GM23338 (cell line): Measurements from ENCODE around the gene SLC9A8. TPM values are rescaled to one million over a fixed set of nuclear protein-coding genes. Genes with fewer than 3 reads are reported as not detected.

Experiments
- ATAC-seq: fragments of 200-7000 bp; cut with Tn5 transposase; 3 replicates; pipeline ENCODE4 v1.9.1; 2020
- DNase-seq: peaks from one replicate; pipeline ENCODE4 v3.0.0-alpha.2; 2015; ENCODE audit warnings: low spot score
- H2AFZ ChIP-seq: fragments of 200-600 bp; sonication (generic); 2 replicates; pipeline ENCODE4 v1.8.0; 2016; ENCODE audit warnings: antibody characterized with exemption, mild to moderate bottlenecking, moderate library complexity
- H3F3A ChIP-seq: fragments of 200-600 bp; sonication (generic); replicated peaks from 2 replicates; pipeline ENCODE4 v1.8.0; 2017; ENCODE audit warnings: antibody characterized with exemption, mixed run types, low read depth
- H3K27ac ChIP-seq: fragments of 200-600 bp; sonication (generic); 2 replicates; pipeline ENCODE4 v1.6.1; 2016; ENCODE audit warnings: low read depth
- H3K27me3 ChIP-seq: fragments of 200-600 bp; sonication (generic); 2 replicates; pipeline ENCODE4 v1.8.0; 2016; ENCODE audit warnings: mild to moderate bottlenecking, mixed run types, moderate library complexity; ENCODE audit not compliant: insufficient read depth
- H3K36me3 ChIP-seq: fragments of 200-600 bp; sonication (generic); 2 replicates; pipeline ENCODE4 v1.8.0; 2016; ENCODE audit warnings: mild to moderate bottlenecking; ENCODE audit not compliant: insufficient read depth
- H3K4me1 ChIP-seq: fragments of 200-600 bp; sonication (generic); 2 replicates; pipeline ENCODE4 v1.8.0; 2016; ENCODE audit warnings: mild to moderate bottlenecking, moderate library complexity; ENCODE audit not compliant: insufficient read depth
- H3K4me2 ChIP-seq: fragments of 200-600 bp; sonication (generic); 2 replicates; pipeline ENCODE4 v1.7.1; 2017; ENCODE audit warnings: mixed run types
- H3K4me3 ChIP-seq: fragments of 200-600 bp; sonication (generic); 2 replicates; pipeline ENCODE4 v1.6.1; 2016; ENCODE audit warnings: mixed run types
- H3K79me2 ChIP-seq: fragments of 200-600 bp; sonication (generic); replicated peaks from 2 replicates; pipeline ENCODE4 v1.8.0; 2017; ENCODE audit warnings: mild to moderate bottlenecking; ENCODE audit not compliant: insufficient read depth
- H3K9me2 ChIP-seq: fragments of 200-600 bp; sonication (generic); 2 replicates; pipeline ENCODE4 v1.8.0; 2017; ENCODE audit not compliant: insufficient read depth
- H4K20me1 ChIP-seq: fragments of 200-600 bp; sonication (generic); replicated peaks from 2 replicates; pipeline ENCODE4 v1.8.0; 2017; ENCODE audit warnings: mild to moderate bottlenecking; ENCODE audit not compliant: insufficient read depth
- H3K27ac Mint-ChIP-seq: 2 replicates; pipeline ENCODE4 v1.8.0; 2020; ENCODE audit warnings: inconsistent platforms, mild to moderate bottlenecking, moderate library complexity, mixed read lengths
- H3K27me3 Mint-ChIP-seq: 3 replicates; pipeline ENCODE4 v1.8.0; 2022; ENCODE audit warnings: low read depth, mild to moderate bottlenecking, moderate library complexity, mixed read lengths, inconsistent platforms; ENCODE audit not compliant: insufficient read depth, poor library complexity
- H3K36me3 Mint-ChIP-seq: 3 replicates; pipeline ENCODE4 v1.8.0; 2021; ENCODE audit warnings: low read depth, mild to moderate bottlenecking, inconsistent platforms, moderate library complexity, mixed read lengths
- H3K4me1 Mint-ChIP-seq: 3 replicates; pipeline ENCODE4 v1.8.0; 2020; ENCODE audit warnings: mild to moderate bottlenecking, inconsistent platforms, mixed read lengths
- H3K4me3 Mint-ChIP-seq: 3 replicates; pipeline ENCODE4 v1.8.0; 2021; ENCODE audit warnings: moderate library complexity, mild to moderate bottlenecking, inconsistent platforms, mixed read lengths
- H3K9me3 Mint-ChIP-seq: 3 replicates; pipeline ENCODE4 v1.8.0; 2020; ENCODE audit warnings: moderate library complexity, mild to moderate bottlenecking, inconsistent platforms, mixed read lengths
- CREB1 ChIP-seq: fragments of 250-450 bp; sonication (Bioruptor Pico); IDR thresholded peaks from 2 replicates; pipeline ENCODE4 v1.5.0; 2020; ENCODE audit warnings: low read depth, mild to moderate bottlenecking, moderate library complexity
- EZH2 ChIP-seq: fragments of 200-600 bp; sonication (generic); IDR thresholded peaks from one replicate; pipeline ENCODE4 v1.8.0; 2017; ENCODE audit warnings: antibody characterized with exemption, mild to moderate bottlenecking, low read depth; ENCODE audit not compliant: unreplicated experiment
- EZH2phosphoT487 ChIP-seq: fragments of 200-600 bp; sonication (generic); IDR thresholded peaks from one replicate; pipeline ENCODE4 v1.8.1; 2018; ENCODE audit warnings: antibody characterized with exemption; ENCODE audit not compliant: unreplicated experiment
- JUNB ChIP-seq: IDR thresholded peaks from one replicate; pipeline ENCODE4 v1.6.1; 2016; ENCODE audit warnings: antibody characterized with exemption; ENCODE audit not compliant: unreplicated experiment
- NANOG ChIP-seq: IDR thresholded peaks from 2 replicates; pipeline ENCODE4 v1.6.1; 2016; ENCODE audit warnings: antibody characterized with exemption, borderline replicate concordance
- POLR2AphosphoS5 ChIP-seq: IDR thresholded peaks from 2 replicates; pipeline ENCODE4 v1.6.1; 2016; ENCODE audit warnings: antibody characterized with exemption, low read depth
- STAT1 ChIP-seq: IDR thresholded peaks from one replicate; pipeline ENCODE4 v1.6.1; 2016; ENCODE audit warnings: antibody characterized with exemption; ENCODE audit not compliant: unreplicated experiment
- ZNF114 ChIP-seq: fragments of 250-450 bp; sonication (Bioruptor Pico); IDR thresholded peaks from 2 replicates; pipeline ENCODE4 v1.5.0; 2020; ENCODE audit warnings: mild to moderate bottlenecking, moderate library complexity
- ZNF331 ChIP-seq: fragments of 250-450 bp; sonication (Bioruptor Pico); IDR thresholded peaks from 2 replicates; pipeline ENCODE4 v1.5.0; 2020; ENCODE audit warnings: low read depth, mild to moderate bottlenecking, moderate library complexity
- polyA plus RNA-seq: library from polyadenylated mRNA; unstranded; fragments of >200 nt; fragmentation: Nextera tagmentation; extraction: Ambion mirVana; gene quantifications from 2 replicates; pipeline ENCODE4 v1.2.1, GENCODE V29; 2016
- total RNA-seq: library from RNA; depleted of rRNA; stranded (reverse); fragments of >200 nt; shearing (Covaris generic); gene quantifications from 2 replicates; pipeline ENCODE4 v1.2.3, GENCODE V29; 2014
- TF ChIP-seq, protein P1 (sequence below): IDR thresholded peaks from 2 replicates; pipeline ENCODE4 v1.6.1; 2016; ENCODE audit warnings: antibody characterized with exemption
- TF ChIP-seq, protein P2 (sequence below): fragments of 250-450 bp; sonication (Bioruptor Pico); IDR thresholded peaks from 2 replicates; pipeline ENCODE4 v1.5.0; 2020; ENCODE audit warnings: mild to moderate bottlenecking, moderate library complexity
- TF ChIP-seq, protein P3 (sequence below): IDR thresholded peaks from one replicate; pipeline ENCODE4 v1.6.1; 2018; ENCODE audit warnings: antibody characterized with exemption; ENCODE audit not compliant: unreplicated experiment
- TF ChIP-seq, protein P4 (sequence below), 2 experiments: fragments of 200-600 bp in 1 of 2; sonication (generic) in 1 of 2; conservative IDR thresholded peaks; 2 replicates each; pipeline versions ENCODE4 v1.5.1 to v1.6.1; 2016 to 2017; ENCODE audit warnings: antibody characterized with exemption in 2 of 2, low read depth in 2 of 2, mild to moderate bottlenecking in 2 of 2, moderate library complexity in 1 of 2

SLC9A8 gene
- total and polyA plus RNA-seq, 2 experiments from 2014 or later, result 2.6 to 6.4 TPM

DNA sequence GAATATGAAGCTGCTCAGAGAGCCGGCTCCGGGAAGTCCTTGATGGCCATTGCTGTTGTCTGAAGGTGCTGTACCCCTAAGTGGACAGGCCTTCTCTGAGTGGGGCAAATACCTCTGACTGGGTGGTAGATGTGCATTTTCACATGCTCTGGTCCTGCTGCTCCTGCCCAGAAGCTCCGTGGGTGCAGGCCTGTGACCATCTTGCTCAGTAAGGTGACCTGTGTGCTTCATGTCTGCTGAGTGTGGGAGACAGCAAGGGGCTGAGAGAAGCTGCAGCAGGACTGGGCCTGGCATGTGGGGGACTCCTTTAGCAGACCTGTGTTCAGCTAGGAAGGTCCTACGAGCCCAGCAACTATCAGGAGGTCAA lies 97.7 kb downstream of the SLC9A8 start:
- H3K4me3 ChIP-seq, result no peak overlapping the region
- no peak overlapping the region for H2AFZ ChIP-seq
- TF ChIP-seq ZNF331 (CRISPR knock-in tag) (no peak), NANOG (no peak), STAT1 (no peak), CREB1 (no peak), EZH2 (no peak), EZH2phosphoT487 (no peak), ZNF114 (CRISPR knock-in tag) (no peak), JUNB (no peak), POLR2AphosphoS5 (no peak)
- TF ChIP-seq, protein P1, sequence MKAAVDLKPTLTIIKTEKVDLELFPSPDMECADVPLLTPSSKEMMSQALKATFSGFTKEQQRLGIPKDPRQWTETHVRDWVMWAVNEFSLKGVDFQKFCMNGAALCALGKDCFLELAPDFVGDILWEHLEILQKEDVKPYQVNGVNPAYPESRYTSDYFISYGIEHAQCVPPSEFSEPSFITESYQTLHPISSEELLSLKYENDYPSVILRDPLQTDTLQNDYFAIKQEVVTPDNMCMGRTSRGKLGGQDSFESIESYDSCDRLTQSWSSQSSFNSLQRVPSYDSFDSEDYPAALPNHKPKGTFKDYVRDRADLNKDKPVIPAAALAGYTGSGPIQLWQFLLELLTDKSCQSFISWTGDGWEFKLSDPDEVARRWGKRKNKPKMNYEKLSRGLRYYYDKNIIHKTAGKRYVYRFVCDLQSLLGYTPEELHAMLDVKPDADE, result no peak
- TF ChIP-seq, protein P2, sequence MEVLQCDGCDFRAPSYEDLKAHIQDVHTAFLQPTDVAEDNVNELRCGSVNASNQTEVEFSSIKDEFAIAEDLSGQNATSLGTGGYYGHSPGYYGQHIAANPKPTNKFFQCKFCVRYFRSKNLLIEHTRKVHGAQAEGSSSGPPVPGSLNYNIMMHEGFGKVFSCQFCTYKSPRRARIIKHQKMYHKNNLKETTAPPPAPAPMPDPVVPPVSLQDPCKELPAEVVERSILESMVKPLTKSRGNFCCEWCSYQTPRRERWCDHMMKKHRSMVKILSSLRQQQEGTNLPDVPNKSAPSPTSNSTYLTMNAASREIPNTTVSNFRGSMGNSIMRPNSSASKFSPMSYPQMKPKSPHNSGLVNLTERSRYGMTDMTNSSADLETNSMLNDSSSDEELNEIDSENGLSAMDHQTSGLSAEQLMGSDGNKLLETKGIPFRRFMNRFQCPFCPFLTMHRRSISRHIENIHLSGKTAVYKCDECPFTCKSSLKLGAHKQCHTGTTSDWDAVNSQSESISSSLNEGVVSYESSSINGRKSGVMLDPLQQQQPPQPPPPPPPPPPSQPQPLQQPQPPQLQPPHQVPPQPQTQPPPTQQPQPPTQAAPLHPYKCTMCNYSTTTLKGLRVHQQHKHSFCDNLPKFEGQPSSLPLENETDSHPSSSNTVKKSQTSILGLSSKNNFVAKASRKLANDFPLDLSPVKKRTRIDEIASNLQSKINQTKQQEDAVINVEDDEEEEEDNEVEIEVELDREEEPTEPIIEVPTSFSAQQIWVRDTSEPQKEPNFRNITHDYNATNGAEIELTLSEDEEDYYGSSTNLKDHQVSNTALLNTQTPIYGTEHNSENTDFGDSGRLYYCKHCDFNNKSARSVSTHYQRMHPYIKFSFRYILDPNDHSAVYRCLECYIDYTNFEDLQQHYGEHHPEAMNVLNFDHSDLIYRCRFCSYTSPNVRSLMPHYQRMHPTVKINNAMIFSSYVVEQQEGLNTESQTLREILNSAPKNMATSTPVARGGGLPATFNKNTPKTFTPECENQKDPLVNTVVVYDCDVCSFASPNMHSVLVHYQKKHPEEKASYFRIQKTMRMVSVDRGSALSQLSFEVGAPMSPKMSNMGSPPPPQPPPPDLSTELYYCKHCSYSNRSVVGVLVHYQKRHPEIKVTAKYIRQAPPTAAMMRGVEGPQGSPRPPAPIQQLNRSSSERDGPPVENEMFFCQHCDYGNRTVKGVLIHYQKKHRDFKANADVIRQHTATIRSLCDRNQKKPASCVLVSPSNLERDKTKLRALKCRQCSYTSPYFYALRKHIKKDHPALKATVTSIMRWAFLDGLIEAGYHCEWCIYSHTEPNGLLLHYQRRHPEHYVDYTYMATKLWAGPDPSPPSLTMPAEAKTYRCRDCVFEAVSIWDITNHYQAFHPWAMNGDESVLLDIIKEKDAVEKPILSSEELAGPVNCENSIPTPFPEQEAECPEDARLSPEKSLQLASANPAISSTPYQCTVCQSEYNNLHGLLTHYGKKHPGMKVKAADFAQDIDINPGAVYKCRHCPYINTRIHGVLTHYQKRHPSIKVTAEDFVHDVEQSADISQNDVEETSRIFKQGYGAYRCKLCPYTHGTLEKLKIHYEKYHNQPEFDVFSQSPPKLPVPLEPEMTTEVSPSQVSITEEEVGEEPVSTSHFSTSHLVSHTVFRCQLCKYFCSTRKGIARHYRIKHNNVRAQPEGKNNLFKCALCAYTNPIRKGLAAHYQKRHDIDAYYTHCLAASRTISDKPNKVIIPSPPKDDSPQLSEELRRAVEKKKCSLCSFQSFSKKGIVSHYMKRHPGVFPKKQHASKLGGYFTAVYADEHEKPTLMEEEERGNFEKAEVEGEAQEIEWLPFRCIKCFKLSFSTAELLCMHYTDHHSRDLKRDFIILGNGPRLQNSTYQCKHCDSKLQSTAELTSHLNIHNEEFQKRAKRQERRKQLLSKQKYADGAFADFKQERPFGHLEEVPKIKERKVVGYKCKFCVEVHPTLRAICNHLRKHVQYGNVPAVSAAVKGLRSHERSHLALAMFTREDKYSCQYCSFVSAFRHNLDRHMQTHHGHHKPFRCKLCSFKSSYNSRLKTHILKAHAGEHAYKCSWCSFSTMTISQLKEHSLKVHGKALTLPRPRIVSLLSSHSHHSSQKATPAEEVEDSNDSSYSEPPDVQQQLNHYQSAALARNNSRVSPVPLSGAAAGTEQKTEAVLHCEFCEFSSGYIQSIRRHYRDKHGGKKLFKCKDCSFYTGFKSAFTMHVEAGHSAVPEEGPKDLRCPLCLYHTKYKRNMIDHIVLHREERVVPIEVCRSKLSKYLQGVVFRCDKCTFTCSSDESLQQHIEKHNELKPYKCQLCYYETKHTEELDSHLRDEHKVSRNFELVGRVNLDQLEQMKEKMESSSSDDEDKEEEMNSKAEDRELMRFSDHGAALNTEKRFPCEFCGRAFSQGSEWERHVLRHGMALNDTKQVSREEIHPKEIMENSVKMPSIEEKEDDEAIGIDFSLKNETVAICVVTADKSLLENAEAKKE (CRISPR knock-in tag), result no peak
- TF ChIP-seq, protein P3, sequence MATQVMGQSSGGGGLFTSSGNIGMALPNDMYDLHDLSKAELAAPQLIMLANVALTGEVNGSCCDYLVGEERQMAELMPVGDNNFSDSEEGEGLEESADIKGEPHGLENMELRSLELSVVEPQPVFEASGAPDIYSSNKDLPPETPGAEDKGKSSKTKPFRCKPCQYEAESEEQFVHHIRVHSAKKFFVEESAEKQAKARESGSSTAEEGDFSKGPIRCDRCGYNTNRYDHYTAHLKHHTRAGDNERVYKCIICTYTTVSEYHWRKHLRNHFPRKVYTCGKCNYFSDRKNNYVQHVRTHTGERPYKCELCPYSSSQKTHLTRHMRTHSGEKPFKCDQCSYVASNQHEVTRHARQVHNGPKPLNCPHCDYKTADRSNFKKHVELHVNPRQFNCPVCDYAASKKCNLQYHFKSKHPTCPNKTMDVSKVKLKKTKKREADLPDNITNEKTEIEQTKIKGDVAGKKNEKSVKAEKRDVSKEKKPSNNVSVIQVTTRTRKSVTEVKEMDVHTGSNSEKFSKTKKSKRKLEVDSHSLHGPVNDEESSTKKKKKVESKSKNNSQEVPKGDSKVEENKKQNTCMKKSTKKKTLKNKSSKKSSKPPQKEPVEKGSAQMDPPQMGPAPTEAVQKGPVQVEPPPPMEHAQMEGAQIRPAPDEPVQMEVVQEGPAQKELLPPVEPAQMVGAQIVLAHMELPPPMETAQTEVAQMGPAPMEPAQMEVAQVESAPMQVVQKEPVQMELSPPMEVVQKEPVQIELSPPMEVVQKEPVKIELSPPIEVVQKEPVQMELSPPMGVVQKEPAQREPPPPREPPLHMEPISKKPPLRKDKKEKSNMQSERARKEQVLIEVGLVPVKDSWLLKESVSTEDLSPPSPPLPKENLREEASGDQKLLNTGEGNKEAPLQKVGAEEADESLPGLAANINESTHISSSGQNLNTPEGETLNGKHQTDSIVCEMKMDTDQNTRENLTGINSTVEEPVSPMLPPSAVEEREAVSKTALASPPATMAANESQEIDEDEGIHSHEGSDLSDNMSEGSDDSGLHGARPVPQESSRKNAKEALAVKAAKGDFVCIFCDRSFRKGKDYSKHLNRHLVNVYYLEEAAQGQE, result no peak
- TF ChIP-seq, protein P4, sequence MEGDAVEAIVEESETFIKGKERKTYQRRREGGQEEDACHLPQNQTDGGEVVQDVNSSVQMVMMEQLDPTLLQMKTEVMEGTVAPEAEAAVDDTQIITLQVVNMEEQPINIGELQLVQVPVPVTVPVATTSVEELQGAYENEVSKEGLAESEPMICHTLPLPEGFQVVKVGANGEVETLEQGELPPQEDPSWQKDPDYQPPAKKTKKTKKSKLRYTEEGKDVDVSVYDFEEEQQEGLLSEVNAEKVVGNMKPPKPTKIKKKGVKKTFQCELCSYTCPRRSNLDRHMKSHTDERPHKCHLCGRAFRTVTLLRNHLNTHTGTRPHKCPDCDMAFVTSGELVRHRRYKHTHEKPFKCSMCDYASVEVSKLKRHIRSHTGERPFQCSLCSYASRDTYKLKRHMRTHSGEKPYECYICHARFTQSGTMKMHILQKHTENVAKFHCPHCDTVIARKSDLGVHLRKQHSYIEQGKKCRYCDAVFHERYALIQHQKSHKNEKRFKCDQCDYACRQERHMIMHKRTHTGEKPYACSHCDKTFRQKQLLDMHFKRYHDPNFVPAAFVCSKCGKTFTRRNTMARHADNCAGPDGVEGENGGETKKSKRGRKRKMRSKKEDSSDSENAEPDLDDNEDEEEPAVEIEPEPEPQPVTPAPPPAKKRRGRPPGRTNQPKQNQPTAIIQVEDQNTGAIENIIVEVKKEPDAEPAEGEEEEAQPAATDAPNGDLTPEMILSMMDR (conservative IDR thresholded peaks at IDR 0.05; ENCODE audit: low read depth in 2 of 2), result no peak
- H3F3A ChIP-seq, result no peaks in the 10 kb centered on the region
- H4K20me1 ChIP-seq, result peaks cover 28% of the 10 kb centered on the region
- H3K27me3 Mint-ChIP-seq, result peaks cover 7% of the 10 kb centered on the region
- no peak overlapping the region for H3K27ac ChIP-seq
- peaks cover 60% of the 10 kb centered on the region for H3K79me2 ChIP-seq
- H3K9me3 Mint-ChIP-seq, result no peaks in the 10 kb centered on the region
- DNase-seq, result no peak
- ATAC-seq, result no peak
- H3K4me1 ChIP-seq, result no peaks in the 10 kb centered on the region; the same call in 1 of the 2 replicates
- no peak overlapping the region for H3K4me3 Mint-ChIP-seq
- peaks cover 11% of the 10 kb centered on the region; the same call in 1 of the 3 replicates for H3K4me1 Mint-ChIP-seq
- no peaks in the 10 kb centered on the region for H3K27me3 ChIP-seq
- H3K36me3 Mint-ChIP-seq, result peaks cover 17% of the 10 kb centered on the region
- H3K36me3 ChIP-seq, result no peaks in the 10 kb centered on the region; the same call in 1 of the 2 replicates
- no peak overlapping the region for H3K4me2 ChIP-seq
- H3K27ac Mint-ChIP-seq, result no peak overlapping the region
- no peaks in the 10 kb centered on the region for H3K9me2 ChIP-seq
